ENCODE data around the gene ZDHHC14.

- TF ChIP-seq POLR2AphosphoS5 (IDR thresholded peaks at IDR 0.05; ENCODE audit: low read depth) (no peak), CTCF (IDR thresholded peaks at IDR 0.05; ENCODE audit: insufficient read depth, low read length) (no peak), REST (IDR thresholded peaks at IDR 0.05; ENCODE audit: insufficient replicate concordance, low read depth) (no peak)
Measured at GRCh38 chr6:157498817-157499216, 117.8 kb downstream of the ZDHHC14 start.
